SK-N-SH (cell line): Measurements from ENCODE around the gene SSNA1.

Experiments
- EP300 ChIP-seq, 2 experiments: IDR thresholded peaks; 2 replicates each; pipeline versions ENCODE4 v1.4.0 to v1.6.1; 2012; ENCODE audit warnings: borderline replicate concordance in 1 of 2, low read depth in 1 of 2, low read length in 1 of 2
- EZH2phosphoT487 ChIP-seq: fragments of 200-600 bp; sonication (generic); IDR thresholded peaks from 2 replicates; pipeline ENCODE4 v1.6.1; 2017; ENCODE audit warnings: low read depth, mixed run types, mild to moderate bottlenecking, antibody characterized with exemption, moderate library complexity, borderline replicate concordance
- GATA2 ChIP-seq: sonication (generic); formaldehyde crosslinking; IDR thresholded peaks from 2 replicates; pipeline ENCODE4 v1.5.0; 2020; ENCODE audit warnings: mild to moderate bottlenecking, missing genetic modification reagents
- JUND ChIP-seq: IDR thresholded peaks from 2 replicates; pipeline ENCODE4 v1.4.0; 2012
- MXI1 ChIP-seq: IDR thresholded peaks from 2 replicates; pipeline ENCODE4 v1.6.1; 2012; ENCODE audit warnings: mild to moderate bottlenecking, low read depth, low read length, improper control_type of control experiment
- RFX5 ChIP-seq: IDR thresholded peaks from 2 replicates; pipeline ENCODE4 v1.6.1; 2012; ENCODE audit warnings: mild to moderate bottlenecking, improper control_type of control experiment, low read length
- TEAD4 ChIP-seq: IDR thresholded peaks from 2 replicates; pipeline ENCODE4 v1.4.0; 2012; ENCODE audit warnings: mild to moderate bottlenecking, borderline replicate concordance; ENCODE audit not compliant: insufficient read depth
- TF ChIP-seq, protein P1 (sequence below): fragments of 200-600 bp; sonication (generic); IDR thresholded peaks from 2 replicates; pipeline ENCODE4 v1.6.1; 2017; ENCODE audit warnings: antibody characterized with exemption, mild to moderate bottlenecking, moderate library complexity

DNA sequence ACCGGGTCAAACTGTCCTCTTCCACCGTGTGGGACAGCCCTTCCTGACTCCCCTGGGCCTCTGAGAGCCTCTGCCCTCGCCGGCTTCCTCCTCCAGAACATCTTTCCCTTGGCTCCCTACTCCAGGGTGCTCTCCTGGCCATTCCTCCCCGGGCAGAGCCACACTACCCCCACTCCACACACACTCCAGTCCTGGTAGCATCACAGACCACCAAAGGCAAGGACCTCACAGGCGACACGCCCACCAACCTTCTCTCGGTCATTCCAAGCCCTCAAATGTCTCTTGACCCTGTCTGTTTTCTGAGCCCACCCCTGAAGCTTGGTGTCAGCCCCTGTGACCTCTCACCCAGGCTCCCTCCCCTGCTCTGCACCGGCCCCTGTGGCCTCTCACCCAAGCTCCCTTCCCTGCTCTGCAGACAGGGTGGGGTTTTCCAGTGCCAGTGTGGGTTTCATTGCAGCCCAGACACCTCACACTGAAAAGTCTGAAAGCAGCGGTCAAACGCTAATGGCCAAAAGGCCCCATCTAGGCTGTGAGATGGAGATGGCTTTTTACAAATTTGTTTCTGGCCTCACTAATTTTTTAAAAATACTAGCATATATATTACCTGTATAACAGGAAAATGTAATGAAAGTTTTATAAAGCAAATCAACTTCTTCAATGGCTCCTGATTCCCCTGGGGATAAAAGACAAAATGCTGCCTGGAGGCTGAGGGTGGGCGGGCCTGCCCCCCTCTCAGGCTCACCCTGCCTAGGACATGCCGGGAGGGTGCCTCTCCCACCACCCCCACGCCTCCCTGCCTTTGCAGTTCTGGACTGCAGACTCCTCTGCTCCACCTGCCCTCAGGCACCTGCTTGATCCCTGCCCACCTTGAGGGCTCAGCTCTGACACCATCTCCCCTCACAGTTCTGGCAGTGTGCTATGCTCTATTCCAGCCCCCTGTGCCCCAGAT is 29.1 kb upstream of the SSNA1 start:
- no peak for TF ChIP-seq MXI1
- TF ChIP-seq, protein P1, sequence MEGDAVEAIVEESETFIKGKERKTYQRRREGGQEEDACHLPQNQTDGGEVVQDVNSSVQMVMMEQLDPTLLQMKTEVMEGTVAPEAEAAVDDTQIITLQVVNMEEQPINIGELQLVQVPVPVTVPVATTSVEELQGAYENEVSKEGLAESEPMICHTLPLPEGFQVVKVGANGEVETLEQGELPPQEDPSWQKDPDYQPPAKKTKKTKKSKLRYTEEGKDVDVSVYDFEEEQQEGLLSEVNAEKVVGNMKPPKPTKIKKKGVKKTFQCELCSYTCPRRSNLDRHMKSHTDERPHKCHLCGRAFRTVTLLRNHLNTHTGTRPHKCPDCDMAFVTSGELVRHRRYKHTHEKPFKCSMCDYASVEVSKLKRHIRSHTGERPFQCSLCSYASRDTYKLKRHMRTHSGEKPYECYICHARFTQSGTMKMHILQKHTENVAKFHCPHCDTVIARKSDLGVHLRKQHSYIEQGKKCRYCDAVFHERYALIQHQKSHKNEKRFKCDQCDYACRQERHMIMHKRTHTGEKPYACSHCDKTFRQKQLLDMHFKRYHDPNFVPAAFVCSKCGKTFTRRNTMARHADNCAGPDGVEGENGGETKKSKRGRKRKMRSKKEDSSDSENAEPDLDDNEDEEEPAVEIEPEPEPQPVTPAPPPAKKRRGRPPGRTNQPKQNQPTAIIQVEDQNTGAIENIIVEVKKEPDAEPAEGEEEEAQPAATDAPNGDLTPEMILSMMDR, result no peak
- no peak for TF ChIP-seq RFX5
- TF ChIP-seq GATA2 (CRISPR knock-in tag), result no peak
- no peak for TF ChIP-seq JUND
- no peak for TF ChIP-seq TEAD4
- no peak for TF ChIP-seq EP300 (IDR thresholded peaks at IDR 0.05; ENCODE audit: borderline replicate concordance in 1 of 2, low read depth in 1 of 2, low read length in 1 of 2)
- no peak for TF ChIP-seq EZH2phosphoT487
